Measurements from ENCODE around the gene B4GALNT3. TPM values are rescaled to one million over a fixed set of nuclear protein-coding genes. Genes with fewer than 3 reads are reported as not detected.

Gene B4GALNT3
- total RNA-seq (2014; rRNA removed; shearing (Covaris generic)) (3.2 and 3.4 TPM in 2 replicates), total RNA-seq (2022) (5.0 and 5.4 TPM in 2 replicates), Bru-seq, nascent RNA (percentile 30 among the genes with signal in this experiment), BruChase-seq, experiment 1, labeled RNA remaining after a 6-hour chase (percentile 27 among the genes with signal in this experiment), BruChase-seq, experiment 2, labeled RNA remaining after a 2-hour chase (percentile 33 among the genes with signal in this experiment)
- long read RNA-seq, partial matches to known transcripts, result 8 of 18 reads
- long read RNA-seq, other reads (novel, unspliced or antisense), result 10 of 18 reads

GRCh38 chr12:459430-460258 lies at the start of gene B4GALNT3:
Gene B4GALNT3, plus strand, starts transcription at chr12:459939. Its CDS starts 438 bp downstream, at chr12:460377.
- no peak for TF ChIP-seq CTCF (conservative IDR thresholded peaks at IDR 0.05; ENCODE audit: low read length)
- TF ChIP-seq EZH2phosphoT487 (IDR thresholded peaks at IDR 0.05; ENCODE audit: borderline replicate concordance, low read depth, low read length), result no peak
- BruUV-seq (replicated peaks), result no TSS peak
- Histone ChIP-seq H3K9me3 (ENCODE audit: low read length) (no peaks in the 10 kb centered on the region), H3K4me3 (ENCODE audit: low read depth, low read length, poor library complexity, severe bottlenecking) (peak within 1 kb of the TSS; percentile 63), H4K20me1 (ENCODE audit: insufficient read depth, low read length) (no peaks in the 10 kb centered on the region), H2AFZ (ENCODE audit: low read length) (no peak within 1 kb of the TSS), H3K79me2 (ENCODE audit: insufficient read depth, low read depth, low read length) (no peaks in the 10 kb centered on the region), H3K4me2 (ENCODE audit: low read length) (peak within 1 kb of the TSS; percentile 73), H3K36me3 (ENCODE audit: insufficient read depth, low read length) (no peaks in the 10 kb centered on the region), H3K4me1 (ENCODE audit: insufficient read depth, low read length, poor library complexity, severe bottlenecking) (peaks cover 4% of the 10 kb centered on the region), H3K9me2 (ENCODE audit: insufficient read depth, low read length) (no peaks in the 10 kb centered on the region), H3K27ac (ENCODE audit: low read depth, low read length, poor library complexity, severe bottlenecking) (no peak within 1 kb of the TSS)
- intact Hi-C loops (cut with micrococcal nuclease; ENCODE audit: unreplicated experiment), result no loop called here
- ChIA-PET POLR2A (no interaction called here), CTCF (ENCODE audit: unreplicated experiment) (no interaction called here)
- peak; percentile 17 for DNase-seq (ENCODE audit: low spot score)

GRCh38 chr12:414859-415258 lies 44.9 kb upstream of the B4GALNT3 start:
- CTCF ChIA-PET (ENCODE audit: unreplicated experiment), result no interaction called here
- Histone ChIP-seq H3K79me2 (ENCODE audit: insufficient read depth, low read depth, low read length) (no peaks in the 10 kb centered on the region), H3K4me2 (ENCODE audit: low read length) (no peak overlapping the region), H3K4me1 (ENCODE audit: insufficient read depth, low read length, poor library complexity, severe bottlenecking) (no peaks in the 10 kb centered on the region), H2AFZ (ENCODE audit: low read length) (no peak overlapping the region), H3K4me3 (ENCODE audit: low read depth, low read length, poor library complexity, severe bottlenecking) (no peak overlapping the region), H3K27ac (ENCODE audit: low read depth, low read length, poor library complexity, severe bottlenecking) (no peak overlapping the region), H4K20me1 (ENCODE audit: insufficient read depth, low read length) (no peaks in the 10 kb centered on the region), H3K36me3 (ENCODE audit: insufficient read depth, low read length) (peaks cover 68% of the 10 kb centered on the region), H3K9me3 (ENCODE audit: low read length) (no peaks in the 10 kb centered on the region), H3K9me2 (ENCODE audit: insufficient read depth, low read length) (no peaks in the 10 kb centered on the region)
- intact Hi-C loops (cut with micrococcal nuclease; ENCODE audit: unreplicated experiment), result no loop called here
- BruUV-seq (replicated peaks), result no TSS peak
- POLR2A ChIA-PET, result no interaction called here
- no peak for TF ChIP-seq CTCF (conservative IDR thresholded peaks at IDR 0.05; ENCODE audit: low read length)
- no peak for DNase-seq (ENCODE audit: low spot score)

- Histone ChIP-seq H3K4me2 (ENCODE audit: low read length) (no peak overlapping the region), H3K9me3 (ENCODE audit: low read length) (no peaks in the 10 kb centered on the region), H3K79me2 (ENCODE audit: insufficient read depth, low read depth, low read length) (no peaks in the 10 kb centered on the region), H3K36me3 (ENCODE audit: insufficient read depth, low read length) (peaks cover 54% of the 10 kb centered on the region), H2AFZ (ENCODE audit: low read length) (no peak overlapping the region), H3K27ac (ENCODE audit: low read depth, low read length, poor library complexity, severe bottlenecking) (no peak overlapping the region), H4K20me1 (ENCODE audit: insufficient read depth, low read length) (no peaks in the 10 kb centered on the region), H3K4me3 (ENCODE audit: low read depth, low read length, poor library complexity, severe bottlenecking) (no peak overlapping the region), H3K9me2 (ENCODE audit: insufficient read depth, low read length) (no peaks in the 10 kb centered on the region), H3K4me1 (ENCODE audit: insufficient read depth, low read length, poor library complexity, severe bottlenecking) (no peaks in the 10 kb centered on the region)
- DNase-seq (ENCODE audit: low spot score), result no peak
- intact Hi-C loops (cut with micrococcal nuclease; ENCODE audit: unreplicated experiment), result no loop called here
- ChIA-PET CTCF (ENCODE audit: unreplicated experiment) (no interaction called here), POLR2A (no interaction called here)
- no TSS peak for BruUV-seq (replicated peaks)
- TF ChIP-seq CTCF (conservative IDR thresholded peaks at IDR 0.05; ENCODE audit: low read length) (no peak), EZH2phosphoT487 (IDR thresholded peaks at IDR 0.05; ENCODE audit: borderline replicate concordance, low read depth, low read length) (no peak)
These were observed 41.3 kb upstream of the B4GALNT3 start for GRCh38 chr12:418432-418831.

Measured in OCI-LY7 (cell line).